IPS-15b (cell line): ENCODE measurements around the gene NEO1.

Experiments used
- H3K27me3 ChIP-seq: one replicate; pipeline ENCODE4 v1.6.1; 2013; ENCODE audit warnings: low read length; ENCODE audit not compliant: control insufficient read depth, insufficient read depth
- H3K36me3 ChIP-seq: one replicate; pipeline ENCODE4 v1.6.1; 2013; ENCODE audit warnings: low read length; ENCODE audit not compliant: control insufficient read depth, insufficient read depth
- H3K4me1 ChIP-seq: one replicate; pipeline ENCODE4 v1.6.1; 2013; ENCODE audit warnings: mild to moderate bottlenecking, low read length; ENCODE audit not compliant: control insufficient read depth, insufficient read depth
- H3K4me3 ChIP-seq: one replicate; pipeline ENCODE4 v1.5.1; 2013; ENCODE audit warnings: low read depth, low read length
- H3K9ac ChIP-seq: one replicate; pipeline ENCODE4 v1.6.1; 2013; ENCODE audit warnings: low read depth, mild to moderate bottlenecking, low read length
- H3K9me3 ChIP-seq: one replicate; pipeline ENCODE4 v1.6.1; 2013; ENCODE audit warnings: mild to moderate bottlenecking, low read length; ENCODE audit not compliant: control insufficient read depth, insufficient read depth

The NEO1 gene

GRCh38 chr15:73254598-73254997, 202.3 kb downstream of the NEO1 start:
- H3K27me3 ChIP-seq, result no peaks in the 10 kb centered on the region
- no peak overlapping the region for H3K9ac ChIP-seq
- H3K4me1 ChIP-seq, result no peaks in the 10 kb centered on the region
- no peaks in the 10 kb centered on the region for H3K9me3 ChIP-seq
- H3K4me3 ChIP-seq, result no peak overlapping the region
- H3K36me3 ChIP-seq, result no peaks in the 10 kb centered on the region

GRCh38 chr15:73258271-73259108, 206.2 kb downstream of the NEO1 start:
- no peak overlapping the region for H3K4me3 ChIP-seq
- H3K27me3 ChIP-seq, result no peaks in the 10 kb centered on the region
- H3K4me1 ChIP-seq, result no peaks in the 10 kb centered on the region
- H3K9ac ChIP-seq, result no peak overlapping the region
- no peaks in the 10 kb centered on the region for H3K9me3 ChIP-seq
- no peaks in the 10 kb centered on the region for H3K36me3 ChIP-seq

- no peaks in the 10 kb centered on the region for H3K27me3 ChIP-seq
- H3K9ac ChIP-seq, result no peak overlapping the region
- no peaks in the 10 kb centered on the region for H3K36me3 ChIP-seq
- peaks cover 2% of the 10 kb centered on the region for H3K4me1 ChIP-seq
- no peaks in the 10 kb centered on the region for H3K9me3 ChIP-seq
- H3K4me3 ChIP-seq, result no peak overlapping the region
Measured at GRCh38 chr15:73264881-73265280, 212.6 kb downstream of the NEO1 start.

GRCh38 chr15:73265536-73266153, 213.4 kb downstream of the NEO1 start:
- peaks cover 2% of the 10 kb centered on the region for H3K4me1 ChIP-seq
- H3K9me3 ChIP-seq, result no peaks in the 10 kb centered on the region
- no peak overlapping the region for H3K4me3 ChIP-seq
- no peaks in the 10 kb centered on the region for H3K36me3 ChIP-seq
- H3K9ac ChIP-seq, result no peak overlapping the region
- no peaks in the 10 kb centered on the region for H3K27me3 ChIP-seq

- H3K9me3 ChIP-seq, result no peaks in the 10 kb centered on the region
- no peaks in the 10 kb centered on the region for H3K36me3 ChIP-seq
- H3K4me1 ChIP-seq, result peaks cover 4% of the 10 kb centered on the region
- H3K27me3 ChIP-seq, result no peaks in the 10 kb centered on the region
- H3K9ac ChIP-seq, result no peak overlapping the region
- H3K4me3 ChIP-seq, result no peak overlapping the region
Measured at GRCh38 chr15:73268457-73268856, 216.2 kb downstream of the NEO1 start.

GRCh38 chr15:73270366-73271097, 218.3 kb downstream of the NEO1 start:
- H3K27me3 ChIP-seq, result no peaks in the 10 kb centered on the region
- no peaks in the 10 kb centered on the region for H3K36me3 ChIP-seq
- no peak overlapping the region for H3K9ac ChIP-seq
- no peak overlapping the region for H3K4me3 ChIP-seq
- H3K9me3 ChIP-seq, result no peaks in the 10 kb centered on the region
- H3K4me1 ChIP-seq, result peaks cover 2% of the 10 kb centered on the region

- H3K9me3 ChIP-seq, result no peaks in the 10 kb centered on the region
- H3K4me1 ChIP-seq, result peaks cover 2% of the 10 kb centered on the region
- no peak overlapping the region for H3K9ac ChIP-seq
- no peaks in the 10 kb centered on the region for H3K27me3 ChIP-seq
- H3K36me3 ChIP-seq, result no peaks in the 10 kb centered on the region
- H3K4me3 ChIP-seq, result no peak overlapping the region
Measured at GRCh38 chr15:73273181-73274002, 221.1 kb downstream of the NEO1 start.

GRCh38 chr15:73275862-73276261, 223.6 kb downstream of the NEO1 start:
- no peaks in the 10 kb centered on the region for H3K36me3 ChIP-seq
- no peak overlapping the region for H3K9ac ChIP-seq
- H3K4me1 ChIP-seq, result peaks cover 2% of the 10 kb centered on the region
- H3K9me3 ChIP-seq, result no peaks in the 10 kb centered on the region
- H3K4me3 ChIP-seq, result no peak overlapping the region
- H3K27me3 ChIP-seq, result no peaks in the 10 kb centered on the region

GRCh38 chr15:73282567-73283365, 230.5 kb downstream of the NEO1 start:
- H3K27me3 ChIP-seq, result no peaks in the 10 kb centered on the region
- no peaks in the 10 kb centered on the region for H3K9me3 ChIP-seq
- no peak overlapping the region for H3K4me3 ChIP-seq
- H3K4me1 ChIP-seq, result no peaks in the 10 kb centered on the region
- H3K9ac ChIP-seq, result no peak overlapping the region
- H3K36me3 ChIP-seq, result no peaks in the 10 kb centered on the region

- Histone ChIP-seq H3K9ac (no peak overlapping the region), H3K4me1 (no peaks in the 10 kb centered on the region), H3K36me3 (no peaks in the 10 kb centered on the region), H3K9me3 (no peaks in the 10 kb centered on the region), H3K4me3 (no peak overlapping the region), H3K27me3 (no peaks in the 10 kb centered on the region)
Measured at GRCh38 chr15:73283366-73283962, 231.2 kb downstream of the NEO1 start.
